RWPE2 (cell line): ENCODE measurements around the gene OPN1MW3.
A peak's percentile ranks its signal among the peaks of the same experiment; 100 is the strongest.
"Not testable (repeated sequence)": the region's sequence is repeated elsewhere in the genome, so short reads cannot be mapped to it uniquely, and the experiment has no call there.

Experiments used
- ATAC-seq: fragments of 200-7000 bp; cut with Tn5 transposase; 3 replicates; pipeline ENCODE4 v1.9.1; 2021; ENCODE audit warnings: low read depth
- DNase-seq: peaks from one replicate; pipeline ENCODE4 v3.0.0-alpha.2; 2020; ENCODE audit warnings: low spot score
- H3K27ac ChIP-seq: fragments of 450-650 bp; 2 replicates; pipeline ENCODE4 v1.5.1; 2017; ENCODE audit warnings: mild to moderate bottlenecking; ENCODE audit not compliant: poor library complexity, severe bottlenecking
- H3K27me3 ChIP-seq: fragments of 250-450 bp; sonication (Bioruptor Pico); 2 replicates; pipeline ENCODE4 v1.5.1; 2021; ENCODE audit warnings: mild to moderate bottlenecking, moderate library complexity; ENCODE audit not compliant: insufficient read depth, poor library complexity, severe bottlenecking
- H3K36me3 ChIP-seq: fragments of 250-450 bp; sonication (Bioruptor Pico); 2 replicates; pipeline ENCODE4 v1.5.1; 2020; ENCODE audit warnings: low read depth, mild to moderate bottlenecking, moderate library complexity
- H3K4me1 ChIP-seq: fragments of 250-450 bp; sonication (Bioruptor Pico); 2 replicates; pipeline ENCODE4 v1.5.1; 2021; ENCODE audit warnings: mild to moderate bottlenecking, moderate library complexity; ENCODE audit not compliant: insufficient read depth, poor library complexity, severe bottlenecking
- H3K4me3 ChIP-seq: fragments of 250-450 bp; sonication (Bioruptor Pico); 2 replicates; pipeline ENCODE4 v1.5.1; 2021; ENCODE audit warnings: mild to moderate bottlenecking, moderate library complexity; ENCODE audit not compliant: severe bottlenecking
- H3K9me3 ChIP-seq: fragments of 250-450 bp; sonication (Bioruptor Pico); 2 replicates; pipeline ENCODE4 v1.5.1; 2021; ENCODE audit warnings: mild to moderate bottlenecking, moderate library complexity; ENCODE audit not compliant: severe bottlenecking
- CTCF ChIP-seq: fragments of 450-650 bp; IDR thresholded peaks from one replicate; pipeline ENCODE4 v1.5.1; 2017; ENCODE audit warnings: mild to moderate bottlenecking, moderate library complexity; ENCODE audit not compliant: poor library complexity, severe bottlenecking

OPN1MW3 gene

GRCh38 chrX:154247377-154248045, 9.9 kb upstream of the OPN1MW3 start:
- not testable (repeated sequence) for H3K4me3 ChIP-seq, DNase-seq, H3K9me3 ChIP-seq, H3K4me1 ChIP-seq, H3K27me3 ChIP-seq, H3K27ac ChIP-seq, H3K36me3 ChIP-seq
- peak; percentile 100 for ATAC-seq

GRCh38 chrX:154248076-154248475, 9.3 kb upstream of the OPN1MW3 start:
- H3K36me3 ChIP-seq, DNase-seq, H3K9me3 ChIP-seq, ATAC-seq, H3K4me3 ChIP-seq, H3K27me3 ChIP-seq, H3K27ac ChIP-seq, H3K4me1 ChIP-seq: not testable (repeated sequence)

GRCh38 chrX:154258711-154259110, 1.3 kb downstream of the OPN1MW3 start:
- not testable (repeated sequence) for ATAC-seq

GRCh38 chrX:154263072-154263471, 5.7 kb downstream of the OPN1MW3 start:
- H3K4me1 ChIP-seq, H3K36me3 ChIP-seq, DNase-seq, H3K27ac ChIP-seq, H3K4me3 ChIP-seq, H3K9me3 ChIP-seq, H3K27me3 ChIP-seq, ATAC-seq: not testable (repeated sequence)

More at GRCh38 chrX:154258711-154259110, 1.3 kb downstream of the OPN1MW3 start:
- not testable (repeated sequence) for H3K27me3 ChIP-seq, H3K4me3 ChIP-seq, H3K27ac ChIP-seq, H3K9me3 ChIP-seq, H3K4me1 ChIP-seq, H3K36me3 ChIP-seq, DNase-seq

GRCh38 chrX:154269245-154269644, 11.9 kb downstream of the OPN1MW3 start:
- not testable (repeated sequence) for H3K36me3 ChIP-seq, H3K9me3 ChIP-seq, H3K4me1 ChIP-seq, H3K27ac ChIP-seq, H3K27me3 ChIP-seq, ATAC-seq, DNase-seq, H3K4me3 ChIP-seq

GRCh38 chrX:154284489-154285338, 27.3 kb downstream of the OPN1MW3 start:
- peak; percentile 99 for ATAC-seq
- H3K27ac ChIP-seq, H3K9me3 ChIP-seq, H3K36me3 ChIP-seq, H3K4me3 ChIP-seq, H3K4me1 ChIP-seq, H3K27me3 ChIP-seq, DNase-seq: not testable (repeated sequence)

GRCh38 chrX:154286406-154286805, 29.0 kb downstream of the OPN1MW3 start:
- DNase-seq, H3K27me3 ChIP-seq, H3K9me3 ChIP-seq, ATAC-seq, H3K4me3 ChIP-seq, H3K36me3 ChIP-seq, H3K4me1 ChIP-seq, H3K27ac ChIP-seq: not testable (repeated sequence)

GRCh38 chrX:154294791-154295574, 37.6 kb downstream of the OPN1MW3 start, which contains the start of gene TEX28:
Gene TEX28 (minus strand): TSS chrX:154295124. CDS start chrX:154292117, 3,007 bp downstream.
- no peaks in the 10 kb centered on the region for H3K36me3 ChIP-seq
- TF ChIP-seq CTCF = no peak
- DNase-seq (no peak), ATAC-seq (no peak)
- no peak within 1 kb of the TSS for H3K27ac ChIP-seq
- no peaks in the 10 kb centered on the region for H3K4me1 ChIP-seq
- no peaks in the 10 kb centered on the region for H3K9me3 ChIP-seq
- no peaks in the 10 kb centered on the region for H3K27me3 ChIP-seq
- no peak within 1 kb of the TSS for H3K4me3 ChIP-seq
